ENCODE data around the gene VAMP2.

DNA sequence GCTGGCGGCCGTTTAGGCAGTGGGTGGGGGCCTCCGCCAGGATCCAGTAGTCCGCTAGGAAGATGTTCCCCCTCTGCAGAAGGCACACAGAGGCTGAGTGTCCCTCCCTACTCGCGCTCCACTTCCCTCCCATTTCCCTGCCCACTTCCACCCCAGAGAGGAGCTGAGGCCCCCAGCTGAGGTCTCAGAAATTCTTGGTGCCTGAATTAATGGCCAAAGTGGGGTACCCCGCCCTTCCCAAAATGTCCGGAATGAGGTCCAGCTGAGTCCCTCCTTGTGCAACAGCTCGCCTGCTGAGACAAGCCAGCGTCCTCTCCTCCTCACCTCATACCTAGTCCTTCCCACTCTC, 52.3 kb downstream of the VAMP2 start:
- no peak for TF ChIP-seq POLR2A (IDR thresholded peaks at IDR 0.05; ENCODE audit: low read depth, low read length)
- TF ChIP-seq, protein P1, sequence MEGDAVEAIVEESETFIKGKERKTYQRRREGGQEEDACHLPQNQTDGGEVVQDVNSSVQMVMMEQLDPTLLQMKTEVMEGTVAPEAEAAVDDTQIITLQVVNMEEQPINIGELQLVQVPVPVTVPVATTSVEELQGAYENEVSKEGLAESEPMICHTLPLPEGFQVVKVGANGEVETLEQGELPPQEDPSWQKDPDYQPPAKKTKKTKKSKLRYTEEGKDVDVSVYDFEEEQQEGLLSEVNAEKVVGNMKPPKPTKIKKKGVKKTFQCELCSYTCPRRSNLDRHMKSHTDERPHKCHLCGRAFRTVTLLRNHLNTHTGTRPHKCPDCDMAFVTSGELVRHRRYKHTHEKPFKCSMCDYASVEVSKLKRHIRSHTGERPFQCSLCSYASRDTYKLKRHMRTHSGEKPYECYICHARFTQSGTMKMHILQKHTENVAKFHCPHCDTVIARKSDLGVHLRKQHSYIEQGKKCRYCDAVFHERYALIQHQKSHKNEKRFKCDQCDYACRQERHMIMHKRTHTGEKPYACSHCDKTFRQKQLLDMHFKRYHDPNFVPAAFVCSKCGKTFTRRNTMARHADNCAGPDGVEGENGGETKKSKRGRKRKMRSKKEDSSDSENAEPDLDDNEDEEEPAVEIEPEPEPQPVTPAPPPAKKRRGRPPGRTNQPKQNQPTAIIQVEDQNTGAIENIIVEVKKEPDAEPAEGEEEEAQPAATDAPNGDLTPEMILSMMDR (conservative IDR thresholded peaks at IDR 0.05; ENCODE audit: low read depth, low read length): no peak
